Measurements from ENCODE around the gene KLK15. TPM values are rescaled to one million over a fixed set of nuclear protein-coding genes. Genes with fewer than 3 reads are reported as not detected.

The KLK15 gene
- total and polyA plus RNA-seq, 2 of the 8 experiments (the other 6 are each of a cell fraction or from before 2014, with no cell fraction given): not detected

GRCh38 chr19:50826492-50827240 is 6.7 kb downstream of the KLK15 start:
- Histone ChIP-seq H2AFZ (ENCODE audit: low read length) (no peak overlapping the region), H2BK120ac (replicated peaks; ENCODE audit: low read depth, low read length) (no peak overlapping the region), H2BK20ac (ENCODE audit: low read length) (no peak overlapping the region), H3K4me3 (ENCODE audit: extremely low read depth in 1 of 4, insufficient read depth in 2 of 4, low read depth in 3 of 4, low read length in 4 of 4) (no peak overlapping the region), H4K8ac (ENCODE audit: extremely low read depth, insufficient read depth, low read length) (peak overlapping the region; percentile 22; the same call in 1 of the 2 replicates), H3K9ac (replicated peaks in 1 of 4; ENCODE audit: extremely low read depth in 1 of 4, low read depth in 3 of 4, low read length in 3 of 4) (no peak overlapping the region), H3K27me3 (replicated peaks in 1 of 4; ENCODE audit: control insufficient read depth in 3 of 4, extremely low read depth in 1 of 4, insufficient read depth in 3 of 4, low read length in 3 of 4) (peaks cover 0 to 11% (median 9%) of the 10 kb centered on the region in 4 experiments; a peak in 5 of 7 replicates), H4K5ac (ENCODE audit: insufficient read length, low read depth, low read length) (no peak overlapping the region), H3K36me3 (ENCODE audit: control insufficient read depth in 2 of 4, insufficient read depth in 4 of 4, low read length in 3 of 4) (no peaks in the 10 kb centered on the region), H3K9me3 (ENCODE audit: insufficient read depth in 2 of 2, low read depth in 1 of 2, low read length in 1 of 2) (no peaks in the 10 kb centered on the region; a peak in 1 of 4 replicates), H3K4me1 (replicated peaks in 1 of 4; ENCODE audit: control insufficient read depth in 3 of 4, insufficient read depth in 4 of 4, low read length in 3 of 4) (peaks cover 0 to 3% (median 0%) of the 10 kb centered on the region in 4 experiments; a peak in 3 of 7 replicates), H3K27ac (ENCODE audit: low read depth, low read length) (no peak overlapping the region), H3K79me2 (ENCODE audit: control insufficient read depth in 1 of 2, insufficient read depth in 2 of 2, low read length in 2 of 2) (no peaks in the 10 kb centered on the region), H3K23ac (ENCODE audit: insufficient read length) (no peak overlapping the region), H3K23me2 (ENCODE audit: low read depth, low read length) (peaks cover 5% of the 10 kb centered on the region; the same call in 1 of the 2 replicates), H2BK15ac (ENCODE audit: low read length) (no peak overlapping the region), H2AK5ac (ENCODE audit: low read depth, low read length) (no peak overlapping the region), H3K56ac (replicated peaks; ENCODE audit: insufficient read length, low read depth, low read length) (no peak overlapping the region), H3K4me2 (ENCODE audit: insufficient read depth in 1 of 2, low read depth in 2 of 2, low read length in 2 of 2) (no peak overlapping the region), H2BK12ac (ENCODE audit: low read depth, low read length) (no peak overlapping the region), H3K4ac (replicated peaks; ENCODE audit: insufficient read length, low read depth, low read length) (no peak overlapping the region), H2BK5ac (ENCODE audit: low read depth, low read length) (no peak overlapping the region), H4K20me1 (replicated peaks in 1 of 2; ENCODE audit: control insufficient read depth in 1 of 2, insufficient read depth in 2 of 2, low read length in 2 of 2) (no peaks in the 10 kb centered on the region), H4K91ac (replicated peaks; ENCODE audit: insufficient read length, low read length) (no peak overlapping the region), H3K18ac (ENCODE audit: extremely low read depth, low read length) (no peak overlapping the region), H3K79me1 (ENCODE audit: low read depth, low read length) (no peaks in the 10 kb centered on the region), H3K14ac (ENCODE audit: insufficient read length) (no peak overlapping the region)
- no peak for TF ChIP-seq CEBPB (IDR thresholded peaks at IDR 0.05; ENCODE audit: low read depth, low read length)
- TF ChIP-seq RFX5 (IDR thresholded peaks at IDR 0.05; ENCODE audit: borderline replicate concordance, low read depth, low read length): no peak
- TF ChIP-seq SAP30 (IDR thresholded peaks at IDR 0.05; ENCODE audit: insufficient read depth, insufficient replicate concordance, low read length): no peak
- TF ChIP-seq BACH1 (IDR thresholded peaks at IDR 0.05; ENCODE audit: low read length): no peak
- TF ChIP-seq SIRT6 (IDR thresholded peaks at IDR 0.05; ENCODE audit: low read length): no peak
- DNase-seq (ENCODE audit: low read depth in 1 of 2, low spot score in 2 of 2) (no peak), FAIRE-seq (no peak)
- ChIA-PET CTCF (ENCODE audit: partially characterized antibody) (interaction anchor here (0.6 to 0.8 kb wide), 2 partner anchors 95 to 183 kb away, joined by 3 read pairs; no protein-coding TSS in a partner anchor), POLR2A (ENCODE audit: partially characterized antibody) (interaction anchor here (0.6 to 1.6 kb wide), 3 partner anchors 22 to 29 kb away, joined by 3 to 7 read pairs (median 5); no protein-coding TSS in a partner anchor)
- WGBS, 2 experiments (ENCODE audit: extremely low coverage in 1 of 2, insufficient coverage in 1 of 2, insufficient read length in 1 of 2, insufficient replicate concordance in 2 of 2, low coverage in 1 of 2, low lambda C conversion rate in 2 of 2, missing lambda C conversion rate in 1 of 2): 91% methylated on average over 43 of the region's 43 CpGs; no CpG with 5 or more reads in 1 of the 2 experiments

Data from H1 (cell line).